GM12892 (cell line): Measurements from ENCODE around the gene MGAT5.

Experiments
- POLR2A ChIP-seq: IDR thresholded peaks from 2 replicates; pipeline ENCODE4 v1.6.1; 2011; ENCODE audit warnings: low read depth, low read length, control low read depth
- POLR2AphosphoS5 ChIP-seq: IDR thresholded peaks from 2 replicates; pipeline ENCODE4 v1.6.1; 2011; ENCODE audit warnings: low read depth, low read length, control low read depth

DNA sequence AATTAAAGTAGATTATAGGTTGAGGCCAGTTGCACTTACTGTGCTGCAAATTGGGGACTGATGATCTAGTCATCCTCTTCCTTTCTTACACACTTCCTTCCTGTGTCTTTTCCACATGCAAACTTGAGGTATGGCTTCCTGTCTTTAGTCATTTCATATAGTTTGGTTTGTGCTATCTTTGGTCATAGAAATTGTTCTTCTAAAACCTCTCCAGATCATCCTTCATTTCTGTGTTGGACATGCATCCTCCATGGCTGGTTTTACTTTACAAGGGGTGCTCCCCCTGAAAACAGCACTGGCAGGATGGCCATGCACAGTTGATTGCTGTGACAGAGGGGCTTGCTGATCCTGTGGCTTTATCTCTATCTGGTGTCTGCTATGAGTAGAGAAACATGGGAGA, 36.5 kb downstream of the MGAT5 start:
- TF ChIP-seq POLR2A, result no peak
- no peak for TF ChIP-seq POLR2AphosphoS5
